Measurements from ENCODE around the gene GALNT18. TPM values are rescaled to one million over a fixed set of nuclear protein-coding genes. Genes with fewer than 3 reads are reported as not detected.

The GALNT18 gene
- total RNA-seq, 1 donor from 2014 or later = not detected

GRCh38 chr11:11620921-11621572, 758 bp downstream of the GALNT18 start:
- TF ChIP-seq CTCF (IDR thresholded peaks at IDR 0.05) = no peak
- Mint-ChIP-seq H3K36me3 (ENCODE audit: low read depth) (no peaks in the 10 kb centered on the region), H3K27ac (no peak overlapping the region), H3K27me3 (peaks cover 44% of the 10 kb centered on the region), H3K9me3 (no peaks in the 10 kb centered on the region), H3K4me1 (peaks cover 16% of the 10 kb centered on the region), H3K4me3 (peak overlapping the region; percentile 73)
- no peak for DNase-seq
- CTCF ChIA-PET = no interaction called here
- POLR2A ChIA-PET = no interaction called here
- ATAC-seq (ENCODE audit: low read depth) = no peak
- intact Hi-C loops (cut with micrococcal nuclease) = no loop called here

DNA sequence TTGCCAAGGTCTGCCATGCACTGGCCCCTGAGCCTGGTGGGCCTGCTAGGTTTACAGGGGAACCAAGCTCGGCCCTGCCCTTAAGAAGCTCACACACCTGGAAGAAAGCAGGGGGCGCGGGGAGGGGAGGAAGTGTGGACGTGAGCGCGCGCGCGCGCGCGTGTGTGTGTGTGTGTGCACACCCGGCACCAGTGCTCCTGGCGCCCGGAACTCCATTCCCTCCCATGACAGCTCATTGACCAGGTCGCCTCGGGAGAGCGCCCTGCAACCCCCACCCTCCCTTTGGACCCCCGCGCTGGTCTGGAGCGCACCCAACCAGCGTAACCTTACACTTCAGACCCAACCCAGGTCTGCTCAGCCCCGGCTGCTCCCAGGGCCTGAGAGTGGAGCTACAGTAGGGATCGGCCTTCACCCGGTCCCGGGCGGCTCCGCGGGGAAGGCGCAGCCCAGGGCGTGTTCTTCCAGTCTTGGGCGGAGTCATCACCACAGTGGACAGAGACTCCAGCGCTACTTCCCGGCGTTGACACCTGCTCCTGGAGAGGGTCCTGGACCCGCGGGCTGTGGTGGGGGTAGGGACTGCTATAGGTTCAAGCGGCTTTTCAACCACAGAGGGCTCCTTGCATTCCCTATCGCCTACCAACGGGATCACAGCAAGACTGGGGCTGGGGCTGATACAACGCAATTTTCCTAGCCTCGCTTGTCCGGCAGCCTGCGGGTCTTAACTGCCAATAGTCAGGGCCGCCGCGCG, 1.5 kb downstream of the GALNT18 start:
- H3K4me1 Mint-ChIP-seq = peaks cover 16% of the 10 kb centered on the region
- H3K4me3 Mint-ChIP-seq = peak overlapping the region; percentile 73
- DNase-seq (no peak), ATAC-seq (ENCODE audit: low read depth) (no peak)
- H3K36me3 Mint-ChIP-seq (ENCODE audit: low read depth) = no peaks in the 10 kb centered on the region
- no peak for TF ChIP-seq CTCF (IDR thresholded peaks at IDR 0.05)
- H3K27me3 Mint-ChIP-seq = peaks cover 45% of the 10 kb centered on the region
- ChIA-PET CTCF (no interaction called here), POLR2A (no interaction called here)
- no peak overlapping the region for H3K27ac Mint-ChIP-seq
- intact Hi-C loops (cut with micrococcal nuclease) = no loop called here
- no peaks in the 10 kb centered on the region for H3K9me3 Mint-ChIP-seq

- DNase-seq (no peak), ATAC-seq (ENCODE audit: low read depth) (no peak)
- peaks cover 45% of the 10 kb centered on the region for H3K27me3 Mint-ChIP-seq
- no peaks in the 10 kb centered on the region for H3K9me3 Mint-ChIP-seq
- ChIA-PET POLR2A (no interaction called here), CTCF (no interaction called here)
- H3K27ac Mint-ChIP-seq = no peak overlapping the region
- no peak overlapping the region for H3K4me3 Mint-ChIP-seq
- TF ChIP-seq CTCF (IDR thresholded peaks at IDR 0.05) = no peak
- intact Hi-C loops (cut with micrococcal nuclease) = no loop called here
- H3K4me1 Mint-ChIP-seq = peaks cover 16% of the 10 kb centered on the region
- no peaks in the 10 kb centered on the region for H3K36me3 Mint-ChIP-seq (ENCODE audit: low read depth)
Measured at GRCh38 chr11:11618973-11619435, 2.8 kb downstream of the GALNT18 start.

GRCh38 chr11:11615086-11615485, 6.7 kb downstream of the GALNT18 start:
- no peaks in the 10 kb centered on the region for H3K4me1 Mint-ChIP-seq
- no peak for TF ChIP-seq CTCF (IDR thresholded peaks at IDR 0.05)
- intact Hi-C loops (cut with micrococcal nuclease) = no loop called here
- no peak overlapping the region for H3K27ac Mint-ChIP-seq
- no peaks in the 10 kb centered on the region for H3K36me3 Mint-ChIP-seq (ENCODE audit: low read depth)
- no peaks in the 10 kb centered on the region for H3K9me3 Mint-ChIP-seq
- peaks cover 32% of the 10 kb centered on the region for H3K27me3 Mint-ChIP-seq
- CTCF ChIA-PET = no interaction called here
- ATAC-seq (ENCODE audit: low read depth) (no peak), DNase-seq (no peak)
- POLR2A ChIA-PET = no interaction called here
- H3K4me3 Mint-ChIP-seq = no peak overlapping the region

DNA sequence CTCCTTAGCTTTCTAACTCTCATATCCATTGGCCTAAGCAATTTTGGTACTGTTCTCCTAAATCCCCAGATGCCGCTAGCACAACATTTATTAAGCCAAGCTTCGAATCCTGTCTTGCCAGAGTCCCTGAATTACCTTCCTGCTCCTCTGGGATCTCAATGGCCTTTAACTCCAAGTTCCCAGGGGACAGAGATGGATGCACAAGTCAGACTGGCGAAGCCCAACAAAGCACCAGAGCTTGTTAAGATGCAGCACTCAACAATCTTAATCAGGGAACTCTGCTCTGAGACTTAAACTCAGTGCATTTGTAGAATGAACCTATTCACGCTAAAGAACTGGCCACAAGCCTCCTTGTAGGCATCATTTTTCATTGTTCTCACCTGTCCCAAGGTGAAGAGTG, 9.4 kb downstream of the GALNT18 start:
- ChIA-PET CTCF (no interaction called here), POLR2A (no interaction called here)
- no peak overlapping the region for H3K4me3 Mint-ChIP-seq
- DNase-seq = no peak
- peaks cover 23% of the 10 kb centered on the region for H3K27me3 Mint-ChIP-seq
- ATAC-seq (ENCODE audit: low read depth) = no peak
- TF ChIP-seq CTCF (IDR thresholded peaks at IDR 0.05) = no peak
- no peak overlapping the region for H3K27ac Mint-ChIP-seq
- intact Hi-C loops (cut with micrococcal nuclease) = no loop called here
- no peaks in the 10 kb centered on the region for H3K9me3 Mint-ChIP-seq
- H3K4me1 Mint-ChIP-seq = no peaks in the 10 kb centered on the region
- no peaks in the 10 kb centered on the region for H3K36me3 Mint-ChIP-seq (ENCODE audit: low read depth)

All from activated B cell treated with CpG ODN at 0.5 μM for 24 hours (primary cell).